NCI-H748 (cell line): Measurements from ENCODE around the gene WDR45.

Experiments
- DNase-seq: peaks from one replicate; lab custom pipeline; 2025; ENCODE audit not compliant: unreplicated experiment; lab: John Stamatoyannopoulos, UW

Gene WDR45

GRCh38 chrX:49053223-49054072 is 26.2 kb downstream of the WDR45 start:
- DNase-seq, result peak; percentile 88

DNA sequence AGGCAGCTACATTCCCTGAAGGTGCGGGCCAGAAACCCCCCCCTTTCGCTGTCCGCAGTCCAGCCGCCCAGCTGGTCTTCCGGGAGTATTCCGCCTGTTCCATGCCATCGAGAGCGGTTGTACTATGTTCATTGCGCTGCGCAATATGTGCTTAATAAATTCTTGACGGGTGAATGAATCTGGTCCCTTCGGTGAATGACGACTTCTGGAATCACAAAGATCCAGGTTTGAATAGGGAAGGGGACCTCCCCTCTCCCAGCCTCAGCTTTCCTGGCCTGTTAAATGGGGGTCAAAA is 35.8 kb downstream of the WDR45 start:
- no peak for DNase-seq

DNA sequence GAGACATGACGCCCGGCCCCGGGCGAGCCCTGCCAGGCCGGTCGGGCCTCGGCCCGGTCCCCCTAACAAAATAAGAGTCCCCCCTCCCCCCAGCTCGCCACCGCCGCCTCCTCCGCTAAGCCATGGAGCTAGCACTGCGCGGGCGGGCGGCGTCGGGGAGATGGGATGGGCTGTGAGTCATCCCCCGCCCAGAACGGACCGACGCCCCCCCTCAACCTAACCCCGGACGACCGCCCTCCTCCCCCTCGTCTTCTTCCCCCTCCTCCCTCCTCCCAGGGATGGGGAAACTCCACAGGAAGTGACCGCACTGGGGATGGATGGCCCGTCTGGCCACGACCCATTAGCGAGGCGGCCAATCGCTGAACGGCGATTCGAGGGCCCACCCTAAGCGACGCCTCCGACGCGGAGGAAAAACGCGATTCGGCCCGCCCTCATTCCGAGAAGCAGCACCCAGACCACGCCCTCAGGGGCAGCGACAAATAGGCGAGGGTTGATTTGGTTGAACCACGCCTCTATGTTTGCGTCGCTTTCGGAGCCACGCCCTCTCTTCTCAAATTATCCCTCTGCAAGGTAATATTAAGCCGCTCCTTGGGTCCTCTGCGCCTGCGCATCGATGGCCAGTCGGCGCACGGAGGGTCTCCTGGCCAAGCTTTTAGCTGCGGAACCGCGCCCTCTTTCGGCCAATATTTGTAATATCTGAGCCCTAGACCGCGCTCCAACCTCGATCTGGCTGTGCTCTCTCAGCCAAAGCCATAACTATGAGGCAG is 36.3 kb downstream of the WDR45 start, which contains the start of gene TFE3:
Gene TFE3 (minus strand): TSS at position 138 of the 767 bp plus-strand sequence. CDS start 131 bp downstream, at position 7.
- DNase-seq, result peak; percentile 99

GRCh38 chrX:49042581-49043219 is 37.0 kb downstream of the WDR45 start:
- DNase-seq, result no peak

- peak; percentile 3 for DNase-seq
Observed at GRCh38 chrX:49041744-49042580, 37.7 kb downstream of the WDR45 start.

- DNase-seq, result no peak
Observed at GRCh38 chrX:49040376-49040955, 39.2 kb downstream of the WDR45 start.

- peak; percentile 52 for DNase-seq
Observed at GRCh38 chrX:49039598-49040375, 39.9 kb downstream of the WDR45 start.

- no peak for DNase-seq
Observed at GRCh38 chrX:49037883-49038475, 41.7 kb downstream of the WDR45 start.

DNA sequence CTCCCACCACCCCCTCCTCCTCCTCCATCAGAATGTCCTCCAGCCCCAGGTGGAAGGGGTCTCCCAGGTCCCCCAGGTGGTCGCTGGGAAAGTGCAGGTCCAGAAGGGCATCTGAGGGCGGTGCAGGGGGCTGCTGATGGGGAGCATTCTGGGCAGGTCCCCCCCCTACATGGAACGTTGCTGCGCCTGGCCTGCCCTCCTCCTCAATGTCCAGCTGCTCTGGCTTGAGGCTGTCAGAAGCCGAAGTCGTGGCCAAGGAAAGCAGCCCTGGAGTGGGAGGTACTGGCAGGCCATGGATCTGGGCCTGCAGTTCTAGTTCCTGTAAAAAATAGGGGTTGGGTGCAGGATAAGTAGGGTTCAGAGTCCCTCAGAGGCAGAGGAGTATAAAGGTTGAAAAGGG is 49.4 kb downstream of the WDR45 start:
- DNase-seq, result no peak

GRCh38 chrX:49029876-49030275 is 49.8 kb downstream of the WDR45 start:
- DNase-seq, result no peak
